Heart left ventricle (tissue), 13 donors: ENCODE results near the gene PIGB.

Experiments used
- CTCF ChIP-seq, 12 donors: fragments of 200-600 bp; sonication (generic) in 4 of 12; IDR thresholded peaks; one replicate each; pipeline versions ENCODE4 v1.5.0 to v1.8.0; 2018 to 2022; ENCODE audit warnings: antibody characterized with exemption in 12 of 12, mild to moderate bottlenecking in 5 of 12
- POLR2A ChIP-seq, 2 donors: fragments of 450-650 bp; IDR thresholded peaks; one replicate each; pipeline ENCODE4 v1.6.1; 2017; ENCODE audit warnings: antibody characterized with exemption in 2 of 2, mild to moderate bottlenecking in 2 of 2, moderate library complexity in 2 of 2
- donor health status: ischemic (EF 13 %, LVEDD 7.1; RV severe dilation, severe dysfunction).
- donor health status: DM: no; HTN: yes; CAD: no.
- donor health status: DM: no; HTN: no; CAD: no.
- donor health status: ischemic (EF 25% LVEDD 6.9; RV normal size, moderate dysfunction).
- donor health status: ischemic (EF 25% LVEDD 5.7; RV mildly dilated, moderate dysfunction).
- donor health status: ischemic (EF 35%, LVEDD 5.7; RV mildly dilated, moderate dysfunction).
- donor health status: nonischemic (EF 11% LVEDD 7.7; RV severe dilation, severe dysfunction).
- donor health status: DM: yes; HTN: yes; CAD: no.
- donor health status: PGD.
- donor health status: ischemic (EF 29% LVEDD 5.4; RV normal size, mild dysfunction).
- donor health status: nonischemic (EF 23%, LVEDD 6.1; RV moderate dilation, normal function).

GRCh38 chr15:55288006-55288717 lies 30.9 kb upstream of the PIGB start:
- TF ChIP-seq CTCF (IDR thresholded peaks at IDR 0.05) (no peak), POLR2A (IDR thresholded peaks at IDR 0.05) (no peak)
